HG03060 (cell line): ENCODE results near the gene MRPS27.

Experiments used
- ATAC-seq: cut with Tn5 transposase; IDR thresholded peaks from one replicate; pipeline ENCODE4 v1.9.1; 2021; ENCODE audit warnings: low read depth, moderate number of reproducible peaks; ENCODE audit not compliant: unreplicated experiment

The MRPS27 gene

DNA sequence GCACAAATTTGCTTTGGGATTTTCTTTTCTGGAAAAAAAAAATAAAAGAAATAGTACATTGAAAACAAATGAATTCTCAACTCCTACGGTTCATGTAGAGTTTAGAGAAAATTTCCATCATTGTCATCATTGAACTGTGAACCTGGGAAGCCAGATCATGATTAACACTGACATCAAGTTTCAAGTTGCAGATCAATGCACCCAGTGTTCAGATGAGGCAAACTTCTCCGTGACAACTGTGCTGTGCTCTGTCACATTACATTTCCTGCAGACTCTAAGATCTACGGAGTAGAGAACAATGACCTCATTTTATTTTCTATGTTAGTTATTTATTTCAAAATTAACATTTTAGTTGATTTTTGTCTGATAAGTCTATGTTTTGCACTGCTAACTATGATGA, 113.0 kb downstream of the MRPS27 start:
- ATAC-seq = no peak

DNA sequence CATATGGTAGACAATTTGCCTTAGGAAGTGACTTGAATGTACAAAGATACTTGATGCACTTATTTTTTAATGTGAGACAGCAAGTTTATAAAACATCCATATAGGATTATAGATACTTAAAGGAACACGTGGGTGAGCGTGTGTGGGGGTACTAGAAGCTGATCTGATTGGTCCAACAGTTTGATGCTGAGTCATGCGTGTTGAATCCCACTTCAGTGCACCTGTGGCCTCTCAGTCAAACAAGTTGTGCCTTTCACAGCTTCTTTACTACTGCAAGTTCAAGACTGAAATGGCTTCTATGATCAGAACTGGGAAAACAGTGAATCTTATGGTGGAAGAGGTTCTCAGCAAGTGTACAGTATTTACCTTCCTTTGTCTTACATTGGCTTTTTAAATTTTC, 113.9 kb downstream of the MRPS27 start:
- ATAC-seq = no peak

DNA sequence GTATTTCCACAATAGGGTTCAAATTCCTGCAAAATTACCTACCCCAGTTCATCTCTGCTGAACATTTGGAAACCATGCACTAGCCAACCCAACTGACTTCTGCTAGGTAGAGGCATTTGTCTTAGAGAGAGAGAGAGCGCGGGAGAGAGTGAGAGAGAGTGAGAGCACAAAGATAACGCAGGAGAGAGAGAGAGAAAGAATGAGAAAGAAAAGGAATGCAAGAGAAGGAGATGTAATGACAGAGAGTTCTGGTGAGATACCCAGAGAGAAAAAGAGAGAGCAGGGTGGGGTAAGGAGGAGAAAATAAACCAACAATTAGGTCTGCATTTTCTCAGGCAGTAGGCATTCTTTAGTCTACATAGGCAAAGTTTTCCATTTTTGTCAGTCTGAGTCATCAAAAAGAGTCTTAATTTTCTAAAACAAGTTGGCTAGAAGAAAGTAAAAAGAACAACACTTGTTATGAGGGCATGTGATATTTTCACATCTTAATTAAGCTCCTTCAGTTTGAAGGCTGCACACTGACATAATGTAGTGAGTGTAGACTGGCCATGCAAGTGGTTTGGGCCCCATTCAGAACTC, 114.5 kb downstream of the MRPS27 start:
- no peak for ATAC-seq

DNA sequence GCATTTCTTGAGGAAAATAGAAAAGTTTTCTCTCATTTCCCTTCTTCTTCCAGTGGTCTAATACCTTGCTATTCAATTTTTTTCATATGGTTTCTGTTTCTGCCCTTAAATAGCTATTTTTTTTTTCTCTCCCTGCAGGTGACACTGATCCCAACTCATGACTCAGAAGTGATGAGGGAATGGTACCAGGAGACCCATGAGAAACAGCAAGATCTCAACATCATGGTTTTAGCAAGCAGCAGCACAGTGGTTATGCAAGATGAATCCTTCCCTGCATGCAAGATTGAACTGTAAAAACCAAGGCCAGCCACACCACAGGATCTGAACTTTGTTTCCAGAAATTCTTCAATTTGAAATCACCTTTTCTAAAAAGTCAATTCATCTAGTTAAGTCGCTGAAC, 115.1 kb downstream of the MRPS27 start:
- no peak for ATAC-seq

DNA sequence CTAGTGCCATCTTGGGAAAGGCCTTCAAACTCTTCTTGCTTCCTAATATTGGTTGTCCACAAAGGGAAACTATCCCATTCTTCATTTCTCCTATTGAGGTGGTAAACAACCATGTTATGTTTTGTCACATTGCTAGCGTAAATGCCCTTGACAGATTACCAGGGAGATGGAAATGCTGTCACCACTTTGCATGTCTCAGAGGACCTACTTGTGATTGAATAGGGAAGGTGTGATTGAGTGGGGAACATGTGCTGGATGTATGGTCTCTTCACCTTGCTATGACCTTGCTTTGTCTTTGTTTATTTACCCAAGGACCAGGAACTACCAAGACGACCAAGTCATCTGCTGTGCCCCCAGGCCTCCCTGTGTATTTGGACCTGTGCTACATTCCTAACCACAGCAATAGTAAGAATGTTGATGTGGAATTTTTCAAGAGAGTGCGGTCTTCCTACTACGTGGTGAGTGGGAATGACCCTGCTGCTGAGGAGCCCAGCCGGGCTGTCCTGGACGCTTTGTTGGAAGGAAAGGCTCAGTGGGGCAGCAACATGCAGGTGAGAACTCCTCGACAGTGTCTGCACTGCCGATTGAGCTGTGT, 116.7 kb downstream of the MRPS27 start:
- ATAC-seq = no peak

DNA sequence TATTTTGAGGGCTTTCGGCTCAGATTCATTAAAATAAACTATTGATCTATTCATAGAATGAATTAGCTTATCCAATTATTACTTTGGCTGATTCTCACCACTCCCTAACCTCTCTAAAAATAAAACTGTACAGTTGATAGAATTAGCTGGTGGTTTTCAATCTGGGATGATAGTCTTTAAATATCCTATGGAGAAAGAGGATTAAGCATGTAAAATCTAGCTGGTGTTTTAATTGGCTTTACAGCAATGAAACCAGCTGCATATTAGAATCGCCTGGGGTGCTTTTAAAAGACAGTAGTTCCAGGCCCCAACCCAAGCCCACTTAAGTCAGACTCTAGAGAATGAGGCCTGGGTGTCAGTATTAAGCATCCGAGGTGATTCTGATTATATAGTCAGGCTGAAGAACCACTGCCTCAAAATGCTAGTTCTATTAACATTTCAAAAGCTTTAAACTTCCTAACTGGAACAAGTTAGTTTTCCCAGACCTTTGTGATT, 117.7 kb downstream of the MRPS27 start:
- ATAC-seq = no peak

DNA sequence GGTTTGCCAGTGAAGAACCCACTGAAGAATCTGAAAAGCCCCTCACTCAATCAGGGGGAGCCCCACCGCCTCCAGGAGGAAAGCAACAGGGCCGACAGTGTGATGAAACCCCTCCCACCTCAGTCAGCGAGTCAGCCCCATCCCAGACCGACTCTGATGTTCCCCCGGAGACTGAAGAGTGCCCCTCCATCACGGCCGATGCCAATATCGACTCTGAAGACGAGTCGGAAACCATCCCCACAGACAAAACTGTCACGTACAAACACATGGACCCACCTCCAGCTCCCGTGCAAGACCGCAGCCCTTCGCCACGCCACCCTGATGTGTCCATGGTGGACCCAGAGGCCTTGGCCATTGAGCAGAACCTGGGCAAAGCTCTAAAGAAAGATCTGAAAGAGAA, 120.4 kb downstream of the MRPS27 start:
- no peak for ATAC-seq

DNA sequence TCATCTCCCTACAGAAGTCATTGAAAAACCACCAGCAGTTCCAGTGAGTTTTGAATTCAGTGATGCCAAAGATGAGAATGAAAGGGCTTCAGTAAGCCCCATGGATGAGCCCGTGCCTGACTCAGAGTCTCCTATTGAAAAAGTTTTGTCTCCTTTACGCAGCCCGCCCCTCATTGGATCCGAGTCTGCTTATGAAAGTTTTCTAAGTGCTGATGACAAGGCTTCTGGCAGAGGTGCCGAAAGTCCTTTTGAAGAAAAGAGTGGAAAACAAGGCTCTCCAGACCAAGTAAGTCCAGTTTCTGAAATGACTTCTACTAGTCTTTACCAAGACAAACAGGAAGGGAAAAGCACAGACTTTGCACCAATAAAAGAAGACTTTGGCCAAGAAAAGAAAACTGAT, 122.6 kb downstream of the MRPS27 start:
- ATAC-seq = no peak

DNA sequence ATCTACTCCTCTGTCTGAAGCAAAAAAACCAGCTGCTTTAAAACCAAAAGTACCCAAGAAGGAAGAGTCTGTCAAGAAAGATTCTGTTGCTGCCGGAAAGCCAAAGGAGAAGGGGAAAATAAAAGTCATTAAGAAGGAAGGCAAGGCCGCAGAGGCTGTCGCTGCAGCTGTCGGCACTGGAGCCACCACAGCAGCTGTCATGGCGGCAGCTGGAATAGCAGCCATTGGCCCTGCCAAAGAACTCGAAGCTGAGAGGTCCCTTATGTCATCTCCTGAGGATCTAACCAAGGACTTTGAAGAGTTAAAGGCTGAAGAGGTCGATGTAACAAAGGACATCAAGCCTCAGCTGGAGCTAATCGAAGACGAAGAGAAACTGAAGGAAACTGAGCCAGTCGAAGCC, 124.5 kb downstream of the MRPS27 start:
- ATAC-seq = no peak

DNA sequence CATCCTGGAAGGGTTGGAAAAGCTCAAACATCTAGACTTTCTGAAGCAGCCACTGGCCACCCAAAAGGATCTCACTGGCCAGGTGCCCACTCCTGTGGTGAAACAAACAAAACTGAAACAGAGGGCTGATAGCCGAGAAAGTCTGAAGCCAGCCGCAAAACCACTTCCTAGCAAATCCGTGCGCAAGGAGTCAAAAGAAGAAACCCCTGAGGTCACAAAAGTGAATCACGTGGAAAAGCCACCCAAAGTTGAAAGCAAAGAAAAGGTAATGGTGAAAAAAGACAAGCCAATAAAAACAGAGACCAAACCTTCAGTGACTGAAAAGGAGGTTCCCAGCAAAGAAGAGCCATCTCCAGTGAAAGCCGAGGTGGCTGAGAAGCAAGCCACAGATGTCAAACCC, 125.2 kb downstream of the MRPS27 start:
- peak; percentile 87 for ATAC-seq

DNA sequence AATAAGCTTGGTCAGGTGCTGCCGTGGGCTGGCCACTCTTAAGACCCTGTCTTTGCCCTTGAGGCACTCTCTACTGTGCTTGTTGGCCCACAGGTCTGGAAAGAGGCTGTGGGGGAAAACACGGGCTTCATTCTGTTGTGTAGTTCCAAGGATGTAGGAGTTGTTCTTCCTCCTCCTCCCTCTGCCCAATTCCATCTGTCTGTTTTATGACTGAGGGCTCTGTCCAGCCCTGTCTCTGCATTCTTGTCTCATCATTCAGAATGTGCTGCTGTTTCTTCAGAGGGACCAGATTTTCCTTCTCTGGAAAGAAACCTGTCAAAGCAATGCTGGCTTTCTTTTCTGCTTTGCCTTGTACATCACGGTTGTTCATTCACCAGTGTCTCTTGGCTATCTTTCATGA, 128.6 kb downstream of the MRPS27 start:
- no peak for ATAC-seq

DNA sequence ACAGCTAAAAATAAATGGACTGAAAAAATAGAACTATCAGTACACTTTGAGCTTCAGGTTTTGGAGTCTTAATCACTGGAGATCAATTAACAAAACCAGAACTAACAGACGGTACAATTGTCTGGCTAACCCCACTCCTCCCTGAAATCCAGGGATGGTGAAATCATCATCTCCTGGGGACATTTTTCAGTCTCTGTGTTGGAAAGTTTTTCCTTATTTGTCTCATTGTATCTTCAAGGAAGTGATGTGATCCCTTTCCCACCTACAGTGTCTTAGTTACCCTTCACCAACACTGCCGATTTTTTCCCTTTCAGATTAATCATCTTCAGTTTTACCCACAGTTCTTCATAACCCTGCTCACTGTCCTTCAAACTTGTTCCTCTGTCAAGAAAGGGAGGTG, 130.9 kb downstream of the MRPS27 start:
- no peak for ATAC-seq

DNA sequence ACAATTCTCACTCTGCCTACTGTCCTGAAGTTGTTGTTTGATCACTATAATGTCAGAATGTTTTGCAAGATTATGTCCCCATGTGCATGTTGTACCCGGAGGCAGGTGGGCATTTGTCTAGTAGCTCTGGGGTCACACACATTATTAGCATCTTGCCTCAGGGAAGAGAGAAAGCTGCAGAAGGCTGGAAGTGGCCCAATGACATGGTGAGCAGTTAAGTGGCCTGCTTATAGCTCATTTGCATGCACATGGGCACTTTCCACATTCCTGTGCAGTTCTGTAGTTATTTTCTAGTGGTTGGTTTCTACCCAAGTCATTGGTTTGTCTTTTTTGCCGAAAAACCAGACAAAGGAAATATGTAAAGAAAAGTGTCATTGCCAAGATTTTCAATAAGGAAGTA, 131.9 kb downstream of the MRPS27 start:
- ATAC-seq = no peak

DNA sequence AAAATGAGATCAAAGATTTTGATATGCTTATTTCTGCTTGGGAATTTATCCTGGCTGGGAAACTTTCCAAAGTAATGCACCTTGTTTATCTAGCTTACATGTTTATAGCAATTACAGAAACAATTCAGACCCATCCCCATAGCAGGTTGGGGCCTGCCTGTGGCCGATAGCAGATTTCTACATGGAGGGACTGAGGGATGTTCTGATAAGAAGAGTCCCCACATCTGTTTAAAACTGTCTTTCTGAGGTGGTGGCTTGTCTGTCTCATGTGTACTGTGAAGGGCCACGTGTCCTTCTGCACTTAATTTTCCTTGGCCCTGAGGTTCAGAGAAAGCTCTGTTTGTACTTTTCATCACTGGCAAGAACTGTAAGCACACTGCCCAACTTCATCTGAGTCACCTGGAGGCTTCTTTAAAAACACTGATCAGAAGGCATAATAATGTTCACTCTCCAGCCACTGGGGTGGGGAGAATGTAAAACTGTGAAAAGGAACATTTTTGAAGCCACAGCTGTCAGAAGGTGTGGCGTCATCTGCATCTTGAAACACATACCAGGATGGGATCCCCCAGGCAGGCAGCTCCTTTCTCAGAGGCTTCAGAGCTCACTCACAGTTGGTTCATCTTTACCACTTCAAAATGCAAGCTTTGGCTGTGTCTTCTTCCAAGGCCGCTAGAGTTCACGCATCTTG, 132.5 kb downstream of the MRPS27 start:
- no peak for ATAC-seq

DNA sequence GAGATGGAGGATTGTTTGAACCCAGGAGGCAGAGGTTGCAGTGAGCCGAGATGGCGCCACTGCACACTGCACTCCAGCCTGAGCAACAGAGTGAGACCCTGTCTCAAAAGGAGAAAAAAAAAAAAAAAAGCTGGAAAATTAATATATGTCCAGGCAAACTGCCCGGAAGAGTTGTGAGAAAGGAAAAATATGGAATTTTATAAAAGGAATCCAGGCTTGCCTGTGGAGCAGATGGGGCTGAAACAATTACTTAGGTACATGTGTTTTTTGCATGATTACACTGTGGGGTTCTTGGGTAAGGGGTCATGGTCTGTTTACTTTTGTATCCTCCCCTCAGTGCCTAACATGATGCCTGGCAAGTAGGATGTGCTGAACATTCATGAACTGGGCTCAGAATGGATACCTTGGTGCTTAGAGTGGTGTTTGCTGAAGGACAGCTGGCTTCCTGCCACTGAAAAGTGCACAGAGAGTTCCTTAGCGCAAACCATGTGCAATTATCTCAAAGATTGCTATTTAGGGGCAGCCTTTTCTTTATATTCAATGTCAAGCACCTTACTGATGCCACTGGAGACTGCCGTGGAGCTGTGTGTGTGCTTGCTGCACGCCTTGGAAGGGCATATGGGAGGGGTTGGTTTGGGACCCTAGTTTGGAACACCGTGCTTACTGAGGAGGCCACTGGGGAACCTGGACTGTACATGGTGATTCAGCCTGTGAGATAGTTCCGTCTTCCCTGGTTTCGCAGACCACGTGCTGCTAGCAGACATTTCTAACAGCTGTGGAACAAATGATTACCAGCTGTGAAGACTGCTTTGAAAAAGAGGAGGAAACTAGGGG, 134.3 kb downstream of the MRPS27 start:
- no peak for ATAC-seq

DNA sequence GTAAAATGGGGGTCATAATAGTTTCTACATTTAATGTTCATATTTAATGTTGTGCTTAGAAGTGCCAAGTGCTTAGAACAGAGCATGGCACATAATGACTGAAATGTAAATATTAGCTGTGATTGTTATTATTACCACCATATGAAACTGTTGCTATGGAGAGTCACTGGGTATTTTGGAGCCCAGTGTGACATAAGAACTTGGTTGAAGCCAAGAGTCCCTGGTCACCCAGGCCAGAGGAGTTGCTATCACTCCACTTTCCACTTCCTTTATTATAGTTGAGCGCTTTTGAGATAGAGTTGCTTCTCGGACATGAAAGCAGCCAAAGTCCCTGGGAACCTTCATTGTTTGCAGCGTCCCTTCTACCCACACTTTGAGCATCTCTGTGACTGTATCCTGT, 135.6 kb downstream of the MRPS27 start:
- no peak for ATAC-seq

DNA sequence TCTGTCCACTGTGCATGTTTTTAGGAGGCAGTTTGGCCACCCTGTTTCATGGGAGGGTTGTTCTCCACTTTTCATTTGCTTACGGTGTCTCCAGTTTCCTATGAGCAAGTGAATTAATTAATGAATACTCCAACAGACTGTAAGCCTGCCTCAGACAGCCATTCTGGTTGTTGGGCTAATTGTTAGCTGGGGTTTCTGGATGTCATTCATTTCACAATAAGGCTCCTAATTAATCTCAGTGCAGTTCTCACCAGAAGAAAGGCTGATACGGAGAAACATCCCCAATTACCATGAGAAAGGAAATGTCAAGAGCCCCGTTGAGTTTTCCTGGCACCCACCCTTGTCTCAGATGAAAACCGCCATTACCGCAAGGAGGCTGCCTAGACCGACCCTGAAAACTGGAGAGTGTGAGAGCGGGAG, 136.9 kb downstream of the MRPS27 start:
- ATAC-seq = no peak

DNA sequence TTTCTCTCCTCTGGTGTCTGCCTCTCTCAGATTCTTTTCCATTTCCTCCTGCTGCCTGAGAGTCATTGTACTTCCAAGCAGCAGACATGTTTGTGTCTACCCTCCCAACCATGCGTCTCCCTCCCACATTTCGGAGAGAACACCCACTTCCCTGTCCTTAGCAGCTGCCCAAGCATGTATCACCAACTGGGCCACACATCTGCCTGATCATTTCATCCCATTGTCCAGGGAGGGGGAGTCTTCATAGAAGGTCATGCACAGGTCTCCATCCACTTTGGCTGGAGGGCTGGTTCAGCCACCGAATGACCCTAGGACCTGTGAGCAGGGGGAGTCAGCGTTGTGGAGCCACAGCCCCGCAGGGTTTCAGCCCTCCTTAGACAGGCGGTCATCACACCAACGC, 137.4 kb downstream of the MRPS27 start:
- ATAC-seq = no peak

DNA sequence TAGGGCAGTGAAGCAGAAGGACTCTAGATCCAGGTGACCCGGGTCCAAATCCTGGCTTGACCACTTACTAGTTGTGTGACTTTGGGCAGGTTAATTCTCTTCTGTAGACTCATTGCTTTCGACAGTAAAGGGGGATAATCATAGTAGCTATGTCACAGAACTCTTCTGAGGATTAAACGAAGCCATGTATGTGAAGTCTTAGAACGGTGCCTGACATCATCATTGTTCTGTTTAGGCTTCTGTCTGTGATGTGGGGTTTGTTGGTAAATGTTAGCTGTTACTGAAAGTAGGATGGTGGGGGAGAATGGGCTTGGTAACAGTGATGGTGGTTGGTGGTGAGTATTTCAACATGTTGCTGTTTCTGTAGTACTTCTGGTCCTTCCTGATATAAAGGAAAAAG, 139.1 kb downstream of the MRPS27 start:
- no peak for ATAC-seq

DNA sequence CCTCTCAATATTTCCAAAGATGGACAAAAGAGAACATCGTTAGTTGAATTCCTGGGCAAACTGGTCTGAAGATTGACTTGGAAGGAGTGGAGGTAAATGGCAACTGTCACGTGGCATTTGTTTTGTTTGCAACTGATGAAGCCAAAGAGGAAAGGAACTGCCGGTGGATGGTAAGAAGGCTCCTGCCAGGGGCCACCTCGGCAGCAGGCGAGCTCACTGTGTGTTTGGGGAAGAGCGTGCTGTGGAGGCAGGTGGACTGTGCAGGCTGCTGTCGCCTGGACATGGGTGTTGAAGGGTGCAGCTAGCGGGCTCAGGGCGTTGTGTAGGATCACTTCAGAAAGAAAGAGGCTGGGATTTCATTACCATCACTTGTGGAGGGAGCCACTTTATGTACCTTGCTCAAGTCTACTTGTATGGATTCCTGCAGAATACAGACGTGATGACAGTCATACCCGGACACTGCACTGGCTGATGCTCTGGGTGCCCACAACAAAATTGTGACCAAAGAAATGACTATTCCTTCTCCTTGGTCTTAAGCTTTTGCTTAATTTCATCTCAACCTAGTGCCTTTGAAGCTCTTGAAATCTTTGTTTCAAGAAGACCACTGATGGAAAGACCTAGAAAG, 140.1 kb downstream of the MRPS27 start:
- ATAC-seq = no peak
